Fibroblast of the aortic adventitia (primary cell): ENCODE measurements around the gene DNAJB8. TPM values are rescaled to one million over a fixed set of nuclear protein-coding genes. Genes with fewer than 3 reads are reported as not detected.
A peak's percentile ranks its signal among the peaks of the same experiment; 100 is the strongest.

Source experiments
- DNase-seq: peaks from one replicate; pipeline ENCODE4 v3.0.0-alpha.2; 2010; ENCODE audit warnings: low read depth
- H3K4me3 ChIP-seq: 2 replicates; pipeline ENCODE4 v1.5.1; 2011; ENCODE audit warnings: low read depth, mild to moderate bottlenecking, control low read depth, low read length, moderate library complexity
- CTCF ChIP-seq: IDR thresholded peaks from 2 replicates; pipeline ENCODE4 v1.5.1; 2011; ENCODE audit warnings: mild to moderate bottlenecking, low read length, control low read depth, inconsistent platforms; ENCODE audit not compliant: insufficient read depth
- total RNA-seq: library from RNA; depleted of rRNA; stranded (reverse); fragments of >200 nt; gene quantifications from 2 replicates; pipeline ENCODE4 v1.2.3, GENCODE V29; 2012; ENCODE audit warnings: low replicate concordance

Gene DNAJB8
- total RNA-seq, 1 donor: not detected

- TF ChIP-seq CTCF: no peak
- no peak overlapping the region for H3K4me3 ChIP-seq
- no peak for DNase-seq
These were observed 33.1 kb upstream of the DNAJB8 start for GRCh38 chr3:128499724-128500275.

- no peak overlapping the region for H3K4me3 ChIP-seq
- TF ChIP-seq CTCF: no peak
- no peak for DNase-seq
These were observed 32.3 kb upstream of the DNAJB8 start for GRCh38 chr3:128498901-128499530.

- peak overlapping the region; percentile 55 for H3K4me3 ChIP-seq
- DNase-seq: no peak
- no peak for TF ChIP-seq CTCF
These were observed 31.5 kb upstream of the DNAJB8 start for GRCh38 chr3:128498127-128498626.

- peak; percentile 66 for TF ChIP-seq CTCF
- DNase-seq: peak; percentile 29
- peak overlapping the region; percentile 66 for H3K4me3 ChIP-seq
These were observed 30.8 kb upstream of the DNAJB8 start for GRCh38 chr3:128497305-128498126.

- H3K4me3 ChIP-seq: no peak overlapping the region
- no peak for TF ChIP-seq CTCF
- DNase-seq: peak; percentile 22
These were observed 30.1 kb upstream of the DNAJB8 start for GRCh38 chr3:128496602-128497304.

- no peak overlapping the region for H3K4me3 ChIP-seq
- DNase-seq: no peak
- no peak for TF ChIP-seq CTCF
These were observed 29.4 kb upstream of the DNAJB8 start for GRCh38 chr3:128496019-128496601.
